NK-92 treated with Interleukin-12 subunit alpha and Interleukin-12 subunit beta, amount 100 ng/mL, for 24 hours (cell line): Measurements from ENCODE around the gene EZH2.

Experiments
- DNase-seq: peaks from one replicate; lab custom pipeline; 2025; lab: John Stamatoyannopoulos, UW

Gene EZH2

GRCh38 chr7:148898845-148899484 is 14.9 kb upstream of the EZH2 start:
- DNase-seq: no peak

- no peak for DNase-seq
These were observed 10.5 kb upstream of the EZH2 start for GRCh38 chr7:148894591-148894990.

- no peak for DNase-seq
These were observed 9.0 kb upstream of the EZH2 start for GRCh38 chr7:148893071-148893470.

- no peak for DNase-seq
These were observed 4.2 kb upstream of the EZH2 start for GRCh38 chr7:148888300-148888699.

- no peak for DNase-seq
These were observed 2.8 kb upstream of the EZH2 start for GRCh38 chr7:148886844-148887243.

GRCh38 chr7:148884299-148885022 is 370 bp upstream of the EZH2 start:
- DNase-seq: peak; percentile 92

- peak; percentile 63 for DNase-seq
These were observed 634 bp downstream of the EZH2 start for GRCh38 chr7:148883266-148884048.

GRCh38 chr7:148882841-148883265 is 1.2 kb downstream of the EZH2 start:
- no peak for DNase-seq

- DNase-seq: no peak
These were observed 1.9 kb downstream of the EZH2 start for GRCh38 chr7:148882192-148882591.

- DNase-seq: no peak
These were observed 5.8 kb downstream of the EZH2 start for GRCh38 chr7:148878317-148878716.

- no peak for DNase-seq
These were observed 6.6 kb downstream of the EZH2 start for GRCh38 chr7:148877517-148877916.

- no peak for DNase-seq
These were observed 11.9 kb downstream of the EZH2 start for GRCh38 chr7:148872188-148872587.

GRCh38 chr7:148871551-148871950 is 12.5 kb downstream of the EZH2 start:
- no peak for DNase-seq

- DNase-seq: no peak
These were observed 13.1 kb downstream of the EZH2 start for GRCh38 chr7:148871030-148871429.

- no peak for DNase-seq
These were observed 15.8 kb downstream of the EZH2 start for GRCh38 chr7:148868378-148868674.

GRCh38 chr7:148867596-148868377 is 16.3 kb downstream of the EZH2 start:
- DNase-seq: no peak

- DNase-seq: no peak
These were observed 17.7 kb downstream of the EZH2 start for GRCh38 chr7:148866362-148866761.

GRCh38 chr7:148865283-148865682 is 18.8 kb downstream of the EZH2 start:
- DNase-seq: no peak

- DNase-seq: no peak
These were observed 20.8 kb downstream of the EZH2 start for GRCh38 chr7:148863324-148863723.

GRCh38 chr7:148862481-148862880 is 21.6 kb downstream of the EZH2 start:
- no peak for DNase-seq

- DNase-seq: no peak
These were observed 25.6 kb downstream of the EZH2 start for GRCh38 chr7:148858489-148858888.

GRCh38 chr7:148856891-148857290 is 27.2 kb downstream of the EZH2 start:
- no peak for DNase-seq

- no peak for DNase-seq
These were observed 27.6 kb downstream of the EZH2 start for GRCh38 chr7:148856578-148856881.
